HG03175 (cell line): ENCODE results near the gene NXPH3.
"Not testable (repeated sequence)": the region's sequence is repeated elsewhere in the genome, so short reads cannot be mapped to it uniquely, and the experiment has no call there.

ENCODE experiments used
- ATAC-seq: cut with Tn5 transposase; IDR thresholded peaks from one replicate; pipeline ENCODE4 v1.9.1; 2021; ENCODE audit warnings: mild to moderate bottlenecking, moderate library complexity; ENCODE audit not compliant: unreplicated experiment

The NXPH3 gene

GRCh38 chr17:49575679-49576087 is at the start of gene NXPH3:
Gene NXPH3, plus strand, starts transcription at chr17:49575871. Its CDS starts 349 bp downstream, at chr17:49576220.
- ATAC-seq = no peak

DNA sequence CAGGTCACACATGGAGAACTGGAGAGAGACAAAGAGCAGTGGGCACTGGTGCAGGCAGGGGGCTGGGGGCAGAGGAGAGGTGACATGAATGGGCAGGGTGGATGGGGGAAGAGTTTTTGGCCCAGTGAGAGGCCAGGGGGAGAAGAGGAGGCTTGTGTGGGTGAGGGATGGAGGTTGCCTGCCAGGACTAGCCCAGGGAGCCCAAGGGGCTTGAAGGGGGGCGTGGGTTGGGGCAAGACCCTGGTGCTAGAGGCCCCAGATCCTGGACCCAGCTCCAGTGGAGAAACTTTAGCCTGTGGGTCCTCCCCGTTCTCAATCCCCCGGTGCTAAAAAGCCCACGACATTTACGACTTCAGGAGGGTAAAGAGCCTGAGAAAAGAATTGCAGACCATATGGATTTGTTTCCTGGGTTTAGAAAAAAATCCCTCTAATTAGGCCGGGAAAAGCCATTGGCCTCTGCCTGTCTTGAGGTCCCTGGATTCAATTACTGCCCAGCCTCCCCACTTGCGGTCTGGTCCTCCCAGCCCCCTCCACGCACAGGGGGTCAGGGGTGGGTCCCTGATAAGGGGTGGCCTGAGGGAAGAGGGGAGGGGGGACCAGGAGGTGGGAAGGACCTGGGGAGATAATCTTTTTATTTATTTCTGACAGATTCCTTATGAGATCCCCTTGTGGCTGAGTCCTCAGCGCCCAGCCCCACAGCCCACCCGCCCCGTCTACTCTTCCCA is 47.6 kb upstream of the NXPH3 start:
- ATAC-seq = no peak

- ATAC-seq = no peak
Observed at GRCh38 chr17:49528966-49529365, 46.7 kb upstream of the NXPH3 start.

GRCh38 chr17:49530118-49530517 is 45.6 kb upstream of the NXPH3 start:
- ATAC-seq = no peak

DNA sequence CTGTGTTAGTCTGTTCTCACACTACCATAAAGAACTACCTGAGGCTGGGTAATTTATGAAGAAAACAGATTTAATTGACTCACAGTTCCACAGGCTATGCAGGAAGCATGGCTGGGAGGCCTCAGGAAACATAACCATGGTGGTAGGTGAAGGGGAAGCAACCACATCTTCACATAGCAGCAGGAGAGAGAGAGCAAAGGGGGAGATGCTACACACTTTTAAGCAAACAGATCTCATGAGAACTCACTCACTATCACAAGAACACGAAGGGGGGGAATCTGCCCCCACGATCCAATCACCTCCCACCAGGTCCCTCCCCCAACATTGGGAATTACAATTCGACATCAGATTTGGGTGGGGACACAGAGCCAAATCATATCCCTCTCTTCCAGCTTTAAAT is 31.8 kb upstream of the NXPH3 start:
- ATAC-seq = no peak

DNA sequence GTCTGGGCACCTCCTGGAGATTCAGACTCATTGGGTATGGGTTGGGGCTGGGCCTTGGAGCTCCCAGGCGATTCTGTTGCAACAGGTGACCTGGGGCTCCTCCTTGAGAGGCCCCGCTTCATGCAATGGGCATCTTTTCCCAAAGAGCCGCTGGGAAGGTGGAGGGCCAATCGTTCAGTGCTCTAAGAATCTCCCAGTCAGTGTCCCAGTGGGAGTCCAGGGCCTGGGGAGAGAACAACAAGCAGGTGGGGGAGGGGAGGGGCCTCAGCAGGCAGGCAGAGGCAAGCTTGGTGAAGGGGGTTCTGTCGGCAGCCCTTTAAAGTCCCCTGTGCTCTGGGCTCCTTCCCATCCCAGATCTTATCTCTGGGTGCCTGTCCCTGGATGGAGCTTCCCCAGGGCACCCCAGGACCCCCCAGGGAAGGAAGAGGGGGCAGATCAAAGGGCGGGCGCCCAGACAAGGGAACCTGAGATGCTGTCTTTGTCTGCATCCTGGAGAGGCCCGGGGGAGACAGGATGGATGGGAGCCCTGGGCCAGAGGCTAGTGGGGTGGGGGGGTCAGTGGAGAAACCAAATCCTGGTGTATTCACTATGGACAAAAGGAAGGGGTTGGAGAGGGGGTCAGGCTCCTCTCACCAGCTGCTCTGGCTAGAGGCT is 30.5 kb upstream of the NXPH3 start:
- no peak for ATAC-seq

- ATAC-seq = no peak
Observed at GRCh38 chr17:49545806-49546545, 29.7 kb upstream of the NXPH3 start.

- ATAC-seq = no peak
Observed at GRCh38 chr17:49546546-49547535, 28.8 kb upstream of the NXPH3 start.

- ATAC-seq = no peak
Observed at GRCh38 chr17:49547566-49547965, 28.1 kb upstream of the NXPH3 start.

DNA sequence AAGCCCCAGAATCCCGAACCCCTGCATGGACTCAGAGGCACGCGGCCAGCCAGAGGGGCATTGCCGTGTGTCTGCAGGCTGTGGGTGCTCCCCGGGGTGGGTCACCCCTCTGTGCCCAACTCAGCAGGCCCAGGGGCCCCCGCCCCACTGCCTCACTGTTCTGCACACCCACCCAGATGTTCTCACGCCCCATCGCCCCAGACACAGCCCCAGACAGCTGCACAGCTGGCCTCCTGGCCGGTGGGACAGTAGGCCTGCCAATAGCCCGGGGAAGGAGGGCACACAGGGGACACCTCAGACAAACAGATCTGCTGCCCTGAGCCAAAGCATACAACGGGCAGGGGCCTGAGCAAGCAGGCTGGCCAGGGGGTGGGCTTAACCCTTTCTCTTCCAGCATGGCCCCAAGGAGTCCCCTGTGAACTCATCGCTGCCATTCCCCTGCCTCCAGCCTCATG is 27.6 kb upstream of the NXPH3 start:
- no peak for ATAC-seq

- ATAC-seq = no peak
Observed at GRCh38 chr17:49548506-49549310, 27.0 kb upstream of the NXPH3 start.

- ATAC-seq = no peak
Observed at GRCh38 chr17:49549311-49549605, 26.4 kb upstream of the NXPH3 start.

DNA sequence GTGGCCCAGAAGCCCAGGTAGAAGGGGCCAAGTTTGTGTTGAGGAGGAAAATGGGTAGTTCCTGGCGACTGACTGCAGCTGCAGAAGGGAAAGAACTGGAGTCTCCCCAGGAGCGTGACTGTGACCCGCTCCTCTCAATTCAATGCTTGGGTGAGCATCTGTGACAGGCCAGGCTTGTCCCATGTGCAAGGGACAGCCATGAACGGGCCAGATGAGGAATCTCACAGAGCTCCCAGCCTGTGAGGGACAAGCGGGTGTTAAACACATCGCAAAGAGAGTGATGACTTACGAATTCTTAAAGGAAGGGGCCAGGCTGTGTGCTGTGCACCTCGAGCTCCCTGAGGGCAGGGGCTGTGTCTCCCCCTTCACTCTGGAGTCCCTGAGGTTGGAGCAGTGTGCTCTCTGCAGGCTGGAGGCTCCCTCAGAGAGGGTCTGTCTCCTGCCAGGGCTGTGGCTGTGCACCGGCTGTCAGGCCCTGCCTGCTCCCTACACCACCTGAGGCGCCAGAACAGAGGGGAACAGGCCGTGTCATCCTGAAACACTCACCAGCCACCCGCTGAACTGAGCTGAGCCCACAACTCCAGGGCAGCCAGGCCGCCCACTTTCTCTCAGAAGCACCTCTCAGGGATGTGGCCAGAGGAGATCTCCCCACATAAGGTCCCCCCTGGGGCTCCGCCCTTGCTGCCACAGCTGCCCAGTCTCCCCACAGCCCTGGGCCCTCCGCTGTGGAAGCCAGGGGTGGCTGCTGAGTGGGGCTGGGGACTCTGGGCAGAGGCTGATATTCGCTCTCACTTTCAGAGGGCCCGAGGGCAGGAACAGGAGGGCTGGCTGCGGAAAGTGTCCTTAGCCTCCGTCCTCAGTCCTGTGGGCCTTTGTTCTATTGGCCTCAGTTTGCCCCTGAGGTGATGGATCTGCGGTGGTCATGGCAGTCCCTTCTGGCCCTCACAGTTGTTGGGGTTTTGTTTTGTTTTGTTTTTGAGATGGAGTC is 25.7 kb upstream of the NXPH3 start:
- ATAC-seq = no peak

- not testable (repeated sequence) for ATAC-seq
Observed at GRCh38 chr17:49550764-49551163, 24.9 kb upstream of the NXPH3 start.

DNA sequence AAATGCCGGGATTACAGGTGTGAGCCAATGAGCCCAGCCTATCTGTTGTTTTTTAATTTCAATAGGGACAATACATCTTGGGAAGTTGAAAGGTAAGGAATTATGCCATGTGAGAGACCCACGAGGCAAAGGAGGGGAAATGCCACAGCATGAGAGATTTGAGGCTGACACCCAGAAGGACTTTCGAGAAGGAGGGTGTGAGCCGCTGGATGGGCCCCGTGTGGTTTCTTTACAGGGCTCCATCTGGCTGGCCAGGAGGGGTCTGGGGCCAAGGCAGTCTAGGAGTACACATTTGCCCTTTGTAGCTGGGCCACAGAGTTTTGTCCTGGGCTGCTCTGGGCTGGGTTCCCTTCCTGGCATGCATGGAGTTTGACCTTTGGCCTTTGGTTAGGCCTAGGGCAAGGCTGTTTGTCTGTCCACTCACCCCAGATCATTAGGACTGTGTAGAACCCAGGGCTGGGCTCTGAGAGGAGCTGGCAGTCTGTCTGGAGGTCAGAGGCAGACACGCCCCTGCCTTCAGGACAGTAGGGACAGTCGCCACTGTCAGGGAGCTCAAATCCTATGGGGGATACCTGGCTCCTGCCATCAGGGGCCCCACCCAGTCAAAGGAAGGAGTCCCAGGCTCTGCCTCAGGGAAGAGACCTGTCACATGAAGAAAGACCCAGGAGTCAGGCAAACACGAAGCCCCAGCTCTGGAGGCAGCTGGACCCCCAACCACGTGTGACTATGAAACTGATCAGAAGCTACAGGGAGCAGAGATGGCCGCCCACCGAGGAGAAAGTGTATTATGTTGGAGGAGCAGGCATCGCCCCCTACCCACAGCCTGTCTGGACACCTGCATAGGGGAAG is 24.2 kb upstream of the NXPH3 start:
- no peak for ATAC-seq

GRCh38 chr17:49552070-49552751 is 23.5 kb upstream of the NXPH3 start:
- ATAC-seq = no peak

- ATAC-seq = no peak
Observed at GRCh38 chr17:49553676-49554335, 21.9 kb upstream of the NXPH3 start.
